ENCODE measurements around the gene NME1. TPM values are rescaled to one million over a fixed set of nuclear protein-coding genes. Genes with fewer than 3 reads are reported as not detected.

The NME1 gene
- total and polyA plus RNA-seq, 9 of the 15 experiments (the other 6 are each of a cell fraction or from before 2014, with no cell fraction given), result 449 to 1,588 (median 604) TPM

DNA sequence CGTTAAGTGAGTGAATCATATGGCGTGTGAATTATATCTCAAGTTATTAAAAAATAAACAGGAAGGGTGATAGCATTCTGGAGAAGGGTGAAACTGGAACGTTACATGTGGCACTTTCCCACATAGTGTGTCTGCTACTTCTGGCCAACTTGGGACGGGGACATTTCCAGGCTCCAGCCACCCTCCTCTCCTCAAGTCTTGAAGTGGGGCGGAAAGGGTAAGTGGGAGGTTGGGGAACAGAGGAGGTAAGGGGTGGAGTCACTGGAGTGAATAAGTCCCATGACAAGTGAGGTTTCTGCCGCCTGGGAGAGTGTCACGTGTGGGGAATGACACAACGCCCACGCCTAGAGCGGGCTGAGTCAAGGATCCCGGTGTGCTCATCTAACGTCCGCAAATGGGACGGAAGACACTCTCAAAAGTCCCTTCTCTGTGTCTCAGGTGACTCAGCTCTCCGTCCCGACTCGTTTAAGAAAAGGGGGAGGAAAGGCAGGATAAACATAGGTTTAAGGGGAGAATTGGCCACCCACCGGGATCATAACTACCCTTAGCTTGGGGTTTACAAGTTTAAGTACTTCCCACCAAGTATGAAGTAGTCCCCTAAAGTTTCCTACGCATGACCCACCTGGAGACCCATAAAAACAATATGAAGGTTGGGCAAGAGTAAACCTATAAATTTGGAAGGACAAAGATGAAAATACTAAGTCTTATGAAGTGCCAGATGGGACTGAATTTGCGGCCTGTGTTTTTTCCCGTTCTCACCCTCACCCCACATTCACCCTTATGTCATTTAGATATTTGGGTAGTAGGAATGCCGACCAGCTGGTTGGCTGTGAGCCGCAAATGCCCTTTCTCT, 31.5 kb upstream of the NME1 start (continued):
- TF ChIP-seq, protein P1, sequence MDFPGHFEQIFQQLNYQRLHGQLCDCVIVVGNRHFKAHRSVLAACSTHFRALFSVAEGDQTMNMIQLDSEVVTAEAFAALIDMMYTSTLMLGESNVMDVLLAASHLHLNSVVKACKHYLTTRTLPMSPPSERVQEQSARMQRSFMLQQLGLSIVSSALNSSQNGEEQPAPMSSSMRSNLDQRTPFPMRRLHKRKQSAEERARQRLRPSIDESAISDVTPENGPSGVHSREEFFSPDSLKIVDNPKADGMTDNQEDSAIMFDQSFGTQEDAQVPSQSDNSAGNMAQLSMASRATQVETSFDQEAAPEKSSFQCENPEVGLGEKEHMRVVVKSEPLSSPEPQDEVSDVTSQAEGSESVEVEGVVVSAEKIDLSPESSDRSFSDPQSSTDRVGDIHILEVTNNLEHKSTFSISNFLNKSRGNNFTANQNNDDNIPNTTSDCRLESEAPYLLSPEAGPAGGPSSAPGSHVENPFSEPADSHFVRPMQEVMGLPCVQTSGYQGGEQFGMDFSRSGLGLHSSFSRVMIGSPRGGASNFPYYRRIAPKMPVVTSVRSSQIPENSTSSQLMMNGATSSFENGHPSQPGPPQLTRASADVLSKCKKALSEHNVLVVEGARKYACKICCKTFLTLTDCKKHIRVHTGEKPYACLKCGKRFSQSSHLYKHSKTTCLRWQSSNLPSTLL (IDR thresholded peaks at IDR 0.05), result no peak
- TF ChIP-seq CHCHD3 (CRISPR knock-in tag; IDR thresholded peaks at IDR 0.05) (no peak; the same call in 1 of the 2 replicates), ZNF23 (CRISPR knock-in tag; IDR thresholded peaks at IDR 0.05) (no peak), FIP1L1 (IDR thresholded peaks at IDR 0.05; ENCODE audit: low read depth, low read length, poor library complexity, severe bottlenecking) (no peak), TCF7L2 (IDR thresholded peaks at IDR 0.05; ENCODE audit: low read depth, low read length) (no peak), RBM34 (IDR thresholded peaks at IDR 0.05; ENCODE audit: borderline replicate concordance, insufficient read depth, low read length) (no peak), ARID2 (IDR thresholded peaks at IDR 0.05) (no peak), RHOXF2B (CRISPR knock-in tag; conservative IDR thresholded peaks at IDR 0.05) (no peak), NCOR1 (IDR thresholded peaks at IDR 0.05) (peak; percentile 66), HIVEP1 (CRISPR knock-in tag; IDR thresholded peaks at IDR 0.05) (no peak), KAT2B (IDR thresholded peaks at IDR 0.05; ENCODE audit: low read depth, low read length) (no peak), BRD4 (IDR thresholded peaks at IDR 0.05) (peak; percentile 98)
- TF ChIP-seq, protein P2, sequence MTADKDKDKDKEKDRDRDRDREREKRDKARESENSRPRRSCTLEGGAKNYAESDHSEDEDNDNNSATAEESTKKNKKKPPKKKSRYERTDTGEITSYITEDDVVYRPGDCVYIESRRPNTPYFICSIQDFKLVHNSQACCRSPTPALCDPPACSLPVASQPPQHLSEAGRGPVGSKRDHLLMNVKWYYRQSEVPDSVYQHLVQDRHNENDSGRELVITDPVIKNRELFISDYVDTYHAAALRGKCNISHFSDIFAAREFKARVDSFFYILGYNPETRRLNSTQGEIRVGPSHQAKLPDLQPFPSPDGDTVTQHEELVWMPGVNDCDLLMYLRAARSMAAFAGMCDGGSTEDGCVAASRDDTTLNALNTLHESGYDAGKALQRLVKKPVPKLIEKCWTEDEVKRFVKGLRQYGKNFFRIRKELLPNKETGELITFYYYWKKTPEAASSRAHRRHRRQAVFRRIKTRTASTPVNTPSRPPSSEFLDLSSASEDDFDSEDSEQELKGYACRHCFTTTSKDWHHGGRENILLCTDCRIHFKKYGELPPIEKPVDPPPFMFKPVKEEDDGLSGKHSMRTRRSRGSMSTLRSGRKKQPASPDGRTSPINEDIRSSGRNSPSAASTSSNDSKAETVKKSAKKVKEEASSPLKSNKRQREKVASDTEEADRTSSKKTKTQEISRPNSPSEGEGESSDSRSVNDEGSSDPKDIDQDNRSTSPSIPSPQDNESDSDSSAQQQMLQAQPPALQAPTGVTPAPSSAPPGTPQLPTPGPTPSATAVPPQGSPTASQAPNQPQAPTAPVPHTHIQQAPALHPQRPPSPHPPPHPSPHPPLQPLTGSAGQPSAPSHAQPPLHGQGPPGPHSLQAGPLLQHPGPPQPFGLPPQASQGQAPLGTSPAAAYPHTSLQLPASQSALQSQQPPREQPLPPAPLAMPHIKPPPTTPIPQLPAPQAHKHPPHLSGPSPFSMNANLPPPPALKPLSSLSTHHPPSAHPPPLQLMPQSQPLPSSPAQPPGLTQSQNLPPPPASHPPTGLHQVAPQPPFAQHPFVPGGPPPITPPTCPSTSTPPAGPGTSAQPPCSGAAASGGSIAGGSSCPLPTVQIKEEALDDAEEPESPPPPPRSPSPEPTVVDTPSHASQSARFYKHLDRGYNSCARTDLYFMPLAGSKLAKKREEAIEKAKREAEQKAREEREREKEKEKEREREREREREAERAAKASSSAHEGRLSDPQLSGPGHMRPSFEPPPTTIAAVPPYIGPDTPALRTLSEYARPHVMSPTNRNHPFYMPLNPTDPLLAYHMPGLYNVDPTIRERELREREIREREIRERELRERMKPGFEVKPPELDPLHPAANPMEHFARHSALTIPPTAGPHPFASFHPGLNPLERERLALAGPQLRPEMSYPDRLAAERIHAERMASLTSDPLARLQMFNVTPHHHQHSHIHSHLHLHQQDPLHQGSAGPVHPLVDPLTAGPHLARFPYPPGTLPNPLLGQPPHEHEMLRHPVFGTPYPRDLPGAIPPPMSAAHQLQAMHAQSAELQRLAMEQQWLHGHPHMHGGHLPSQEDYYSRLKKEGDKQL (CRISPR knock-in tag; IDR thresholded peaks at IDR 0.05; ENCODE audit: borderline replicate concordance), result no peak
- TF ChIP-seq, protein P3, sequence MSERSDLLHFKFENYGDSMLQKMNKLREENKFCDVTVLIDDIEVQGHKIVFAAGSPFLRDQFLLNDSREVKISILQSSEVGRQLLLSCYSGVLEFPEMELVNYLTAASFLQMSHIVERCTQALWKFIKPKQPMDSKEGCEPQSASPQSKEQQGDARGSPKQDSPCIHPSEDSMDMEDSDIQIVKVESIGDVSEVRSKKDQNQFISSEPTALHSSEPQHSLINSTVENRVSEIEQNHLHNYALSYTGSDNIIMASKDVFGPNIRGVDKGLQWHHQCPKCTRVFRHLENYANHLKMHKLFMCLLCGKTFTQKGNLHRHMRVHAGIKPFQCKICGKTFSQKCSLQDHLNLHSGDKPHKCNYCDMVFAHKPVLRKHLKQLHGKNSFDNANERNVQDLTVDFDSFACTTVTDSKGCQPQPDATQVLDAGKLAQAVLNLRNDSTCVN (CRISPR knock-in tag; IDR thresholded peaks at IDR 0.05), result no peak
- TF ChIP-seq, protein P4, sequence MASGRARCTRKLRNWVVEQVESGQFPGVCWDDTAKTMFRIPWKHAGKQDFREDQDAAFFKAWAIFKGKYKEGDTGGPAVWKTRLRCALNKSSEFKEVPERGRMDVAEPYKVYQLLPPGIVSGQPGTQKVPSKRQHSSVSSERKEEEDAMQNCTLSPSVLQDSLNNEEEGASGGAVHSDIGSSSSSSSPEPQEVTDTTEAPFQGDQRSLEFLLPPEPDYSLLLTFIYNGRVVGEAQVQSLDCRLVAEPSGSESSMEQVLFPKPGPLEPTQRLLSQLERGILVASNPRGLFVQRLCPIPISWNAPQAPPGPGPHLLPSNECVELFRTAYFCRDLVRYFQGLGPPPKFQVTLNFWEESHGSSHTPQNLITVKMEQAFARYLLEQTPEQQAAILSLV (tag; IDR thresholded peaks at IDR 0.05), result no peak
- TF ChIP-seq, protein P5, sequence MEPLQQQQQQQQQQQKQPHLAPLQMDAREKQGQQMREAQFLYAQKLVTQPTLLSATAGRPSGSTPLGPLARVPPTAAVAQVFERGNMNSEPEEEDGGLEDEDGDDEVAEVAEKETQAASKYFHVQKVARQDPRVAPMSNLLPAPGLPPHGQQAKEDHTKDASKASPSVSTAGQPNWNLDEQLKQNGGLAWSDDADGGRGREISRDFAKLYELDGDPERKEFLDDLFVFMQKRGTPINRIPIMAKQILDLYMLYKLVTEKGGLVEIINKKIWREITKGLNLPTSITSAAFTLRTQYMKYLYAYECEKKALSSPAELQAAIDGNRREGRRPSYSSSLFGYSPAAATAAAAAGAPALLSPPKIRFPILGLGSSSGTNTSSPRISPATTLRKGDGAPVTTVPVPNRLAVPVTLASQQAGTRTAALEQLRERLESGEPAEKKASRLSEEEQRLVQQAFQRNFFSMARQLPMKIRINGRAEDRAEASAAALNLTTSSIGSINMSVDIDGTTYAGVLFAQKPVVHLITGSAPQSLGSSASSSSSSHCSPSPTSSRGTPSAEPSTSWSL (CRISPR knock-in tag; IDR thresholded peaks at IDR 0.05; ENCODE audit: borderline replicate concordance), result no peak

Data from K562 (cell line).